T47D (cell line): ENCODE measurements around the gene GFPT2.
A peak's percentile ranks its signal among the peaks of the same experiment; 100 is the strongest.

Source experiments
- DNase-seq, 2 experiments: peaks; one replicate each; pipeline versions ENCODE4 v3.0.0 to v3.0.0-alpha.2; 2011 to 2012; ENCODE audit warnings: low read depth in 1 of 2, low spot score in 1 of 2
- JUND ChIP-seq: IDR thresholded peaks from 2 replicates; pipeline ENCODE4 v1.6.1; 2012; ENCODE audit warnings: low read depth
- in situ Hi-C: cut with HindIII; loops from 2 replicates; pipeline ENCODE4 v1.10.0; 2016; ENCODE audit warnings: low sequenced_read_pairs, low pct_unique_long_range_greater_than_20kb

Gene GFPT2

DNA sequence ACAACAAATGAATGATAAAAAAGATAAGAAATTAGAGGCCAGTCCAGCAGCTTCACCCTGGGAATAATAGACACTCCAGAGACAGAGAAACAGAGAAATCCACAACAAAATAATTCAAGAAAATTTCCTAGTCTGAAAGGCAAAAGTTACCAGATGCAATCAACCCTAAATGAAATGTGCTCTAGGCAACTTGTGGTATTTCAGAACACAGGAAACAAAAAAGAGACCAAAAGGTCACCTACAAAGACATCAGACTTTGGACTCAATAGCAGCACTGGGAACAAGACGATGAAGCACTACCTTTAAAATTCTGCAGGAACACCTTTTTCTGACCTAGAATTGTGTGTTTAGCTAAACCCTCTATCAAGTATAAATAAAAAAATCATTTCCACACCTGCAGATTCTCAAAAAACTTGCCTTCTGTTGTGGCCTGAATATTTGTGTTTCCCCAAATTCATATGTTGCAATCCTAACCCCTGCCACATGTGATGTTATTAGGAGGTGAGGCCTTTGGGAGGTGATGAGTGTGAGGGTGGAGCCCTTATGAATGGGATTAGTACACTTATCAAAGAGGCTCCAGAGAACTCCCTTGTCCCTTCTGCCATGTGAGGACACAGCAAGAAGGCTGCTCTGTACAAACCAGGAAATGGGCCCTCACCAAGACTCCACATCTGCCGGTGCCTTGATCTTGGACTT lies 55.4 kb downstream of the GFPT2 start:
- TF ChIP-seq JUND = no peak
- in situ Hi-C loops = no loop called here
- no peak for DNase-seq

DNA sequence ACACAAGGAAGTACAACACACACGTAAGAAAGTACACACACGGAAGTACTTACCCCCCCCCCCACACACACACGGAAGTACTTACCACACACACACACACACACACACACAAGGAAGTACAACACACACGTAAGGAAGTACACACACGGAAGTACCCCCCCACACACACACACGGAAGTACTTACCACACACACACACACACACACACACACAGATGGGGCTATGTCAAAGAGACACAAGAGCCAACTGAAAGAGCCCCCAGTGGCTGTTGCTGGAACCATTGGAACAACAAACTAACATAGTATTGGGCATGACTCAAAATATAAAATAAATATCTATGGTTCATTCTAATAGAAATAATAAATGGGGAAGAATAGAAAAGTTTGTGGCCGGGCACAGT lies 56.4 kb downstream of the GFPT2 start:
- in situ Hi-C loops = no loop called here
- DNase-seq = no peak
- no peak for TF ChIP-seq JUND

DNA sequence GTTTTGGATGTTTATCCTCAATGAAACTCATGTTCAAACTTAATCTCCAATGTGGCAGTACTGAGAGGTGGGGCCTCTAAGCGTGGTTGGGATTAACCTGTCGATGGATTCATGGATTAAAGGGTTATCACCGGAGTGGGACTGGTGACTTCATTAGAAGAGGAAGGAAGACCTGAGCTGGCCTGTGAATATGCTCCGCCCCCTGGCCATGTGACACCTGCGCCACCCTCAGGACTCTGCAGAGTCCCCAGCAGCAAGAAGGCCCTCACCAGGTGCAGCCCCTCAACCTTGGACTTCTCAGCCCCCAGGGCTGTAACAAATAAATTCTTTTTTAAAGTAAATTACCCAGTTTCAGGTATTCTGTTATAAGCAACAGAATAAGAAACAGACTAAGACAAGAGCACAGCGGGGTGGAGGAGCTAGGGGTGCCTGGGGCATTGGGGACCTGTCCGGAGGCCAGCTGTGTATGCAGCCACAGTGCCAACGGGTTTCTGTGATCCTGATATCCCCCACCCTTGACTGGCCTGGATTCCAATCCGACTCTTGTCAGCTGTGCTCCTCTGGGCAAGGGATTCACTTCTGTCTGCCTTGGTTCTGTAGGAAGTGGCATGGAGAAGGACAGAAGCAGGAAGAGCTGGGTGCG lies 58.1 kb downstream of the GFPT2 start:
- in situ Hi-C loops = no loop called here
- no peak for DNase-seq
- no peak for TF ChIP-seq JUND

DNA sequence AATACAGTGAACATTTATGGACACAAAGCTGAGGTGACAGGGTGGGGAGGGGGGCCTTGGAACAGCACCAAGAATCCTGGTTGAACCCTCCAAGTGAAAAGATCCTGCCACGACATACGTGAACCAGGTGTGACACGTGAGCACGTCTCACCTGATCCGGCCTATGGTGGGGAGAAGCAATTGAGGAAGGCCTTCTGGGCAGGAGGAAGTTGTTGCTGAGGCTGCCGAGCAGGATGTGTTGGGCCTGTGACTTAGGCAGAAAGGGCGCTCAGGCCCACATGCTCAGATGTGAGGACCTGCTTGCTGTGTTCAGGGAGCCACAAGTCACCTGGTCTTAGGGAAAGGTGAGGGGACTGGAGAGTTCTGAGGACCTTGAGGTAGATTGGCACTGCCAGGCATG lies 58.7 kb downstream of the GFPT2 start:
- in situ Hi-C loops = no loop called here
- no peak for DNase-seq
- TF ChIP-seq JUND = no peak

DNA sequence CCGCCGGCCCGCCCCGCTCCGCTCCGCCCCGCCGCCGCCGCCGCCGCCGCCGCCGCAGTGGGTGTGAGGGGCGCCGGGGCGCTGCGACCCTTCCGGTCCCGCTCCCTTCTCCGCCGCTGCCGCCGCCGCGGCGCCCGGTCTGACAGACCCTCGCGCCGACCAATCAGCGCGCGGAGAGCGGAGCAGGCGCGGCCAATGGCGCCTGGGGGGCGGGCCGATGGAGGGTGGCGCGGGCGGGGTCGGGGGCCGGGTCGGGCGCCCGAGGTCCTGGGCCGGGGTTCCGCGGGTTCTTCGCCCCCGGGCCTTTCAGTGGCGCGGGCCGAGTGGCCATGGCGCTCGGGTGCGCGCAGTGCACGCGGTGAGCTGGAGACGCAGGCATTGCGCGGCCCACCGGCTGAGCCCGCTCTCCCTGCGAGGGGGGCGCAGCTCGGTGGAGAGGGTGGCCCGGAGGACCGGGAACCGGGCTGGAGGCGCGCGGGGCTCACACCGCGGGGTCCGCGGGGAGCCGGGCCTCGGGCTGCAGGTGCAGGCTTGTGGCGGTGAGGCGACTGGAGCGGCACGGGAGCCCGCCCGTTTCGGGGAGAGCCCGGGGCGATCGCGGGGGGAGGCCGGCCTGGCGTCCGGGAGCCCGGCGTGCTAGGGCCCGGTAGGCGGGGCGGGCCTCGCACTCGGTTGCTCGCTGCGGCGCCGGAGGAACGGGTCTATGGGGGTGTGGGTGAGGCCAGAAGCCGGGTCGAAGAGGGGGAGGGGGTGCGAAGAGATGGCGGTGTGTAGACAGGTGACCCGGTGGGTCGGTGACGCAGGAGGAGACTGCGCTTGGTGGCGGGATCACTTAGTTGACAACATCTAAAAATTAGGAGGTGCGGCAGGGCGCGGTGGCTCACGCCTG lies 60.9 kb downstream of the GFPT2 start, which contains the start of gene MAPK9:
MAPK9 (minus strand) TSS at position 141 of the 889 bp plus-strand sequence. CDS start 11,522 bp downstream, outside the sequence.
- no peak for TF ChIP-seq JUND
- DNase-seq = peak; percentile 80 to 89
- in situ Hi-C loops = no loop called here

DNA sequence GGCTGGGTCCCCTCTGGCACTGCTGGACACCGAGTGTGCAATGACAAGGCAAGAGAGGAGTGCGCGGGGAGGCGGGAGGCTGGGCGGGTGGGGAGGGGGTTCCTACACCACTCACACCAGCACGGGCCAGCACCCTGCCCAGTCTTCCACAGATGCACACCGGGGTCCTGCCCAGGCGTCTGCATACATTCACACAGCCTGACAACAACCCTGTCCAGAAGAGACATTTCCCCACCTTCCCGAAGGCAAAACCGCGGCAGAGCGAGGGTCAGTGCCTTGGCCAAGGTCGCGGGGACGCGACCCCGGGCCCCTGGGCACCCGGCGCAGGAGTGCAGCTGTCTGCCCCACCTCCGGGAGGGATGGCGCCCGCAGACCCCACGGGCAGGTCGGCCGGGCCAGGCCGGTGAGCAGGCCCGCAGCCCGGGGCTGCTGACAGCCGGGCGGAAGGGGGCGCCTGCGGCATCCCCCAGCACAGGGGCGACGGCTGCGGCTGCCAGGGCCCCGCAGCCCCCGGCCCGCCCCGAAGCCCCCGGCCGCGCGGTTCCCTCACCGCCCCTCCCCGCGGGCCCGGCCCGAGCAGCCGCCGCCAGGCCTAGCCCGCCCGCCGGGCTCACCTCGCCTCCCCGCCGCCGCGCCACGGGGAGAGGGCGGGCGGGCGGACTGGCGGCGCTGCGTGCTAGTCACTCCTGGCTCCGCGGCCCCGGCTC lies 61.7 kb downstream of the GFPT2 start:
- in situ Hi-C loops = no loop called here
- TF ChIP-seq JUND = no peak
- peak in 1 of 2 experiments; percentile 23 for DNase-seq

DNA sequence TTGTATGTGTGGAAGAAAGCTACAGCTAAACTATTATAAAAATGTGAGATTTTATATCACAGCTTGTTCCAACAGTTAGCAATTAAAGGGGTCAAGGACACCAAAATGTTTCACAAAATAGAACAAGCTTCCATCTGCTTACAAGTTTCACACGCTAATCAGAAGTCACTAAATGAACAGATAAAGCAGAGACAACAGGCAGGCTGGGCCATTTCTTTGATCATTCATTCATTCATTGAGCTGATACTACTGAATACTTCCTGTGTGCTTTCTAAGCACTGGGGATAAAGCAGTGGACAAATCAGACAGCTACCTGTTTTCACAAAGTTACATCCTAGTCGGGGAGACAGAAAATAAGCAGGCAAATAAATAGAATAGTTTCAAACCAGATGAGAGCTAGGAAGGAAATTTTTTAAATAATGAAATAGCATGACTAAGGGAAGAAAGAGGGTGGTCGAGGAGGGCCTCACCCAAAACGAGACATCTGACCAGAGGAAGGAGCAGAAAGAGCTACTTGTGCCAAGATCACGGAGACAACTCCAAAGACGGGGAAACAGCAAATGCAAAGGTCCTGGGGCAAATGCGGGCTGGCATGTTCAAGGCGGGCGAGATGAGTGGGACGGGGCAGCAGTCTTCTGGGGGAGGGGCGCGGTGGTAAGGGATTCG lies 62.4 kb downstream of the GFPT2 start:
- in situ Hi-C loops = no loop called here
- TF ChIP-seq JUND = no peak
- no peak for DNase-seq

DNA sequence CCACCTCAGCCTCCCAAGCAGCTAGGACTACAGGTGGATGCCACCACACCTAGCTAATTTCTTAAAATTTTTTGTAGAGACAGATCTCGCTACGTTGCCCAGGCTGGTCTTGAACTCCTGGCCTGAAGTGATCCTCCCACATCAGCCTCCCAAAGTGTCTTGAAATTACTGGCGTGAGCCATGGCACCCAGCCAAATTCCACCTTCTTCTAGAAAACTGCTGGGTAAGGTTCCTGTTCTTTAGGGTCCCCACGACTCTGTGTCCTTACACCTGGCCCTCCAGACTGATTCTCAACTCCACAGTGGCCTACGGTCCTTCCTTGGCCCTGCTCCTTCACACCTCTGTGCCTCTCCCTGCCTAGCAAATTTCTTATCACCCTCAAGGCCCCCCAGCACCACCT lies 63.2 kb downstream of the GFPT2 start:
- no peak for DNase-seq
- in situ Hi-C loops = no loop called here
- TF ChIP-seq JUND = no peak

DNA sequence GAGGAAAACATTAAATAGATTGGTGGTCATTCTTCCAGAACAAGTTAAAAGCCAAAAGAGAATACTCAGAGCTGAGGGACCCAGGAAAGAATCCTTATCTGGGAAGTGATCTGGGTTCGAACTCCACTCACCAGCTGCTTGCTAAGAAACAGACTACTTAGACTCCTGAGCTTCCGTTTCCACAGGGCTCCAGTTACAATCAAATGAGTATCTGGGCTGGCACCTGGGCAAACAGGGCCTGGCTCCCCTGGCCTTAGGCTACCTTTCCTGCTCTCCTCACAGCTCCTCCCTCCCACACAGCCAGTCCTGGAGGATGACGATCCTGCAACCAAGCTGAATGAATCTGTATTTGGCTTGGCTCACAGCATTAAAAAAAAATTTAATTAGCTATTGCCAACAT lies 63.7 kb downstream of the GFPT2 start:
- peak; percentile 53 to 92 for DNase-seq
- in situ Hi-C loops = no loop called here

DNA sequence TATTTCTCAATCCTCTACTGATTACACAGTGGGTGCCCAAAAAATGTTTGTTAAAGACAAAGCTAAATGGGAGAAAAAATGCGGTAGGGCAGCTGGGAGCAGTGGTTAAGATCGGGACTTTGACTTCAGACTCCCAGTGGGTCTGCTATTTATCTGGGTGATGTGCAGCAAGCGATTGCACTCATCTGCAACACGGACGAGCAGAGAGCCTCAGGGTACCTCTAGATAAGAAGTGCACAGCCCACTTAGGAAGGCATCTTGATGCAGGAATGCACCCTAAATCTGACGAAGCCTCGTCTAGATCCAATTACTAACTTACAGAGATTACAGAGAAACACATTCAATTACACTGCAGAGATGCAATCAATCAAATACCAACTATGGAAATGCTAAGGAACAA lies 65.3 kb downstream of the GFPT2 start:
- no peak for TF ChIP-seq JUND
- DNase-seq = no peak
- in situ Hi-C loops = no loop called here

More for the DNA sequence above, 63.7 kb downstream of the GFPT2 start:
- TF ChIP-seq JUND = no peak

DNA sequence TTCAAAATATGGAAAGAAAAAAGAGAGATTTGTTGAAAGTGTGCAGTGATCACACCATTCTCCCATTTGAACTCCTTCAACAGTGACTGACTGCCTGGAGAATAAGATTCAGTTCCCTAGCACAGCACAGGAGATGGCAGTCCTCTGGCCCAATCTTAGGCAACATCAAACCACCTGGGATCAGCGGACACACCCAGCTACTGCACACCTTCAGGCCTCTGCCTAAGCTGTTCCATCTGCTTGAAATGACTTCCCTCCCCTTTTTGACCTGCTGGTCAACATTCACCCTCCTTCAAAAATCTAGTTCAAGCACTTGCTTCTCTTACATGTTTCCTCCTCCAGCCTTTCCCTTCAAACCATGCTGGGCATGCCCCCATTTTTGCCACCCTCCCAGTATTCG lies 65.7 kb downstream of the GFPT2 start:
- in situ Hi-C loops = no loop called here
- no peak for TF ChIP-seq JUND
- no peak for DNase-seq

DNA sequence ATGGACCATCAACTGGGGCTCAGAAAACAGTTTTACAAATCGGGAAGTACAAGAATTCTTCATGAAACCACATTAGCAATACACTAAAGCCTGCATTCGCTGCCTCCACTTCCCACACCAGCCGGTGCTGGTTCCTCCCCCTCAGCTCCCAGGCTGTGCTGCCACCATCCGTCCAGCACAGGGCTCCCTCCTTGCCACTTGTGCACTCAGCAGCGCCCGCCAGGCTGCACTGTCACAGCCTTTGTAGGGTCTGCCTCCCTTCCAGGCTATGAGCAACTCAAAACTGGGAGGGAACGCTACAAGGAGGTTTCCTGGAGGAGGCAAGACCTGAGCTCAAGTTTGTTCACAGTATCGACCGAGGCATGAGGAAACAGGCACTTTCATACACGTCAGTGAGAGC lies 69.0 kb downstream of the GFPT2 start:
- in situ Hi-C loops = no loop called here
- no peak for TF ChIP-seq JUND
- DNase-seq = no peak
